H1 (cell line): ENCODE data around the gene TP53. TPM values are rescaled to one million over a fixed set of nuclear protein-coding genes. Genes with fewer than 3 reads are reported as not detected.

Experiments
- CTCF ChIA-PET: fragments of 300-600 bp; sonication (Branson Sonifier 250); formaldehyde crosslinking; loops from one replicate; lab custom pipeline; 2021; ENCODE audit not compliant: partially characterized antibody; lab: Charles Lee
- POLR2A ChIA-PET: fragments of 300-600 bp; sonication (Branson Sonifier 250); formaldehyde crosslinking; loops from one replicate; lab custom pipeline; 2021; ENCODE audit warnings: inconsistent platforms; ENCODE audit not compliant: partially characterized antibody; lab: Charles Lee
- DNase-seq, 2 experiments: peaks; one replicate each; pipeline versions ENCODE4 v3.0.0 to v3.0.0-alpha.2; 2010 to 2022; ENCODE audit warnings: low spot score in 2 of 2, low read depth in 1 of 2, mixed read lengths in 1 of 2
- FAIRE-seq: peaks from 2 replicates; lab custom pipeline; 2011; peaks lifted over from hg19 to GRCh38; lab: Jason Lieb, UNC
- H2AFZ ChIP-seq: 2 replicates; pipeline ENCODE4 v1.8.1; 2012; ENCODE audit warnings: low read length, inconsistent platforms
- H2AK5ac ChIP-seq: 2 replicates; pipeline ENCODE4 v1.6.1; 2013; ENCODE audit warnings: low read depth, low read length
- H2BK120ac ChIP-seq: replicated peaks from 2 replicates; pipeline ENCODE3; 2013; ENCODE audit warnings: low read depth, low read length, inconsistent platforms
- H2BK12ac ChIP-seq: 2 replicates; pipeline ENCODE4 v1.6.1; 2013; ENCODE audit warnings: low read depth, low read length
- H2BK15ac ChIP-seq: 2 replicates; pipeline ENCODE4 v1.6.1; 2013; ENCODE audit warnings: low read length
- H2BK20ac ChIP-seq: 2 replicates; pipeline ENCODE4 v1.6.1; 2013; ENCODE audit warnings: low read length
- H2BK5ac ChIP-seq: 2 replicates; pipeline ENCODE4 v1.6.1; 2013; ENCODE audit warnings: low read depth, low read length
- H3K14ac ChIP-seq: 2 replicates; pipeline ENCODE4 v1.6.1; 2013; ENCODE audit warnings: inconsistent platforms; ENCODE audit not compliant: insufficient read length
- H3K18ac ChIP-seq: 2 replicates; pipeline ENCODE4 v1.6.1; 2013; ENCODE audit warnings: low read length; ENCODE audit errors: extremely low read depth
- H3K23ac ChIP-seq: 2 replicates; pipeline ENCODE4 v1.6.1; 2013; ENCODE audit warnings: inconsistent platforms; ENCODE audit not compliant: insufficient read length
- H3K23me2 ChIP-seq: 2 replicates; pipeline ENCODE4 v1.6.1; 2013; ENCODE audit warnings: low read depth, low read length
- H3K27ac ChIP-seq: 2 replicates; pipeline ENCODE4 v1.6.1; 2011; ENCODE audit warnings: low read depth, low read length, inconsistent platforms
- H3K27me3 ChIP-seq, 4 experiments: replicated peaks in 1 of 4; 1 replicate in 1 of 4; 2 replicates in 3 of 4; pipeline versions ENCODE4 v1.6.1 to v1.8.1; 2011 to 2013; ENCODE audit warnings: low read length in 3 of 4, mild to moderate bottlenecking in 3 of 4, inconsistent platforms in 2 of 4, mixed read lengths in 2 of 4, moderate library complexity in 1 of 4; ENCODE audit not compliant: control insufficient read depth in 3 of 4, insufficient read depth in 3 of 4; ENCODE audit errors: extremely low read depth in 1 of 4
- H3K36me3 ChIP-seq, 4 experiments: 2 replicates each; pipeline versions ENCODE4 v1.6.1 to v1.8.1; 2011 to 2013; ENCODE audit warnings: mild to moderate bottlenecking in 4 of 4, low read length in 3 of 4, moderate library complexity in 2 of 4, control low read depth in 1 of 4, inconsistent platforms in 1 of 4; ENCODE audit not compliant: insufficient read depth in 4 of 4, control insufficient read depth in 2 of 4
- H3K4ac ChIP-seq: replicated peaks from 2 replicates; pipeline ENCODE3; 2013; ENCODE audit warnings: low read length, low read depth, mixed read lengths, inconsistent platforms; ENCODE audit not compliant: insufficient read length
- H3K4me1 ChIP-seq, 4 experiments: replicated peaks in 1 of 4; 1 replicate in 1 of 4; 2 replicates in 3 of 4; pipeline versions ENCODE4 v1.6.1 to v1.8.1; 2011 to 2013; ENCODE audit warnings: low read length in 3 of 4, inconsistent platforms in 2 of 4, mixed read lengths in 1 of 4; ENCODE audit not compliant: insufficient read depth in 4 of 4, control insufficient read depth in 3 of 4
- H3K4me2 ChIP-seq, 2 experiments: 2 replicates each; pipeline versions ENCODE4 v1.6.1 to v1.8.1; 2011 to 2013; ENCODE audit warnings: low read depth in 2 of 2, low read length in 2 of 2, control low read depth in 1 of 2, inconsistent platforms in 1 of 2, mild to moderate bottlenecking in 1 of 2; ENCODE audit not compliant: insufficient read depth in 1 of 2
- H3K4me3 ChIP-seq, 4 experiments: fragments of 200-600, 300-600 bp in 1 of 4; sonication (generic), shearing (Covaris generic), sonication (Bioruptor Twin) in 1 of 4; 2 replicates each; pipeline versions ENCODE4 v1.5.1 to v1.8.1; 2011 to 2016; ENCODE audit warnings: low read length in 4 of 4, low read depth in 3 of 4, control low read depth in 2 of 4, inconsistent platforms in 2 of 4, mild to moderate bottlenecking in 2 of 4, mixed read lengths in 1 of 4, moderate library complexity in 1 of 4; ENCODE audit not compliant: insufficient read depth in 2 of 4; ENCODE audit errors: extremely low read depth in 1 of 4
- H3K56ac ChIP-seq: replicated peaks from 2 replicates; pipeline ENCODE3; 2013; ENCODE audit warnings: low read depth, mild to moderate bottlenecking, mixed read lengths, low read length, inconsistent platforms; ENCODE audit not compliant: insufficient read length
- H3K79me1 ChIP-seq: 2 replicates; pipeline ENCODE4 v1.6.1; 2013; ENCODE audit warnings: low read depth, low read length, control low read depth
- H3K79me2 ChIP-seq, 2 experiments: 2 replicates each; pipeline versions ENCODE4 v1.6.1 to v1.8.1; 2012 to 2013; ENCODE audit warnings: low read length in 2 of 2, mild to moderate bottlenecking in 2 of 2, inconsistent platforms in 1 of 2; ENCODE audit not compliant: insufficient read depth in 2 of 2, control insufficient read depth in 1 of 2
- H3K9ac ChIP-seq, 4 experiments: replicated peaks in 1 of 4; 1 replicate in 1 of 4; 2 replicates in 3 of 4; pipeline versions ENCODE4 v1.6.1 to v1.8.1; 2011 to 2013; ENCODE audit warnings: low read depth in 3 of 4, low read length in 3 of 4, control low read depth in 2 of 4, mild to moderate bottlenecking in 2 of 4, moderate library complexity in 2 of 4, inconsistent platforms in 1 of 4; ENCODE audit errors: extremely low read depth in 1 of 4
- H3K9me3 ChIP-seq, 2 experiments: 2 replicates each; pipeline versions ENCODE4 v1.6.1 to v1.8.1; 2012 to 2013; ENCODE audit warnings: mild to moderate bottlenecking in 2 of 2, moderate library complexity in 2 of 2, control low read depth in 1 of 2, inconsistent platforms in 1 of 2, low read depth in 1 of 2, low read length in 1 of 2, mixed read lengths in 1 of 2; ENCODE audit not compliant: insufficient read depth in 2 of 2
- H4K20me1 ChIP-seq, 2 experiments: replicated peaks in 1 of 2; 2 replicates each; pipeline versions ENCODE3 to v1.8.1; 2011 to 2013; ENCODE audit warnings: inconsistent platforms in 2 of 2, low read length in 2 of 2, mild to moderate bottlenecking in 1 of 2; ENCODE audit not compliant: insufficient read depth in 2 of 2, control insufficient read depth in 1 of 2
- H4K5ac ChIP-seq: 2 replicates; pipeline ENCODE4 v1.6.1; 2013; ENCODE audit warnings: low read length, low read depth, mixed read lengths, inconsistent platforms; ENCODE audit not compliant: insufficient read length
- H4K8ac ChIP-seq: 2 replicates; pipeline ENCODE4 v1.8.0; 2013; ENCODE audit warnings: mild to moderate bottlenecking, moderate library complexity, low read length, inconsistent platforms; ENCODE audit not compliant: insufficient read depth; ENCODE audit errors: extremely low read depth
- H4K91ac ChIP-seq: replicated peaks from 2 replicates; pipeline ENCODE3; 2013; ENCODE audit warnings: low read length, mixed read lengths, inconsistent platforms; ENCODE audit not compliant: insufficient read length
- BRCA1 ChIP-seq: IDR thresholded peaks from 2 replicates; pipeline ENCODE4 v1.6.1; 2012; ENCODE audit warnings: low read depth, low read length, improper control_type of control experiment
- EP300 ChIP-seq, 2 experiments: IDR thresholded peaks; 1 replicate in 1 of 2; 2 replicates in 1 of 2; pipeline ENCODE4 v1.6.1; 2011 to 2012; ENCODE audit warnings: low read depth in 2 of 2, low read length in 2 of 2, mild to moderate bottlenecking in 2 of 2, borderline replicate concordance in 1 of 2, inconsistent platforms in 1 of 2, moderate library complexity in 1 of 2
- KDM4A ChIP-seq: IDR thresholded peaks from one replicate; pipeline ENCODE4 v1.7.1; 2012; ENCODE audit warnings: low read depth, mild to moderate bottlenecking, moderate library complexity, low read length, inconsistent platforms; ENCODE audit not compliant: severe bottlenecking
- KDM5A ChIP-seq: fragments of 200-600 bp; IDR thresholded peaks from 2 replicates; pipeline ENCODE4 v1.7.1; 2012; ENCODE audit warnings: mild to moderate bottlenecking, low read length, inconsistent platforms, mixed read lengths
- SIN3A ChIP-seq, 2 experiments: IDR thresholded peaks in 1 of 2; conservative IDR thresholded peaks in 1 of 2; 2 replicates each; pipeline ENCODE4 v1.6.1; 2011 to 2012; ENCODE audit warnings: low read length in 2 of 2, improper control_type of control experiment in 1 of 2, low read depth in 1 of 2, mild to moderate bottlenecking in 1 of 2
- SP1 ChIP-seq: IDR thresholded peaks from 2 replicates; pipeline ENCODE4 v1.6.1; 2011; ENCODE audit warnings: low read depth, low read length
- WGBS, 2 experiments: shearing (Covaris generic) in 1 of 2; methylation state at CpG; one replicate each; pipeline versions ENCODE4 v1.1.6 to v1.1.7; 2013 to 2015; ENCODE audit warnings: low lambda C conversion rate in 2 of 2, mixed read lengths in 2 of 2, inconsistent platforms in 1 of 2, low coverage in 1 of 2, missing lambda C conversion rate in 1 of 2; ENCODE audit not compliant: insufficient replicate concordance in 2 of 2, insufficient coverage in 1 of 2, insufficient read length in 1 of 2; ENCODE audit errors: extremely low coverage in 1 of 2, missing lambda C conversion rate in 1 of 2; 5-methylcytosine and 5-hydroxymethylcytosine counted together
- polyA plus RNA-seq, 7 experiments: library from polyadenylated mRNA; depleted of rRNA in 3 of 7; stranded (reverse) in 5 of 7; unstranded in 2 of 7; fragments of >200 nt in 5 of 7; fragments of 200-250 nt in 2 of 7; gene quantifications; 1 replicate in 5 of 7; 2 replicates in 1 of 7; 4 replicates in 1 of 7; pipeline versions ENCODE4 v1.2.1 to v1.2.3, GENCODE V29; 2011 to 2013; ENCODE audit warnings: missing spikeins in 2 of 7, mixed read lengths in 2 of 7
- total RNA-seq: library from RNA; stranded (reverse); fragmentation: NEBNext Ultra II Directional; extraction: Animal tissue kit (Norgen Biotek cat#: 25700); gene quantifications from 2 replicates; pipeline ENCODE4 v1.2.1, GENCODE V29; 2021

TP53 gene
- total and polyA plus RNA-seq, 2 of the 8 experiments (the other 6 are each of a cell fraction or from before 2014, with no cell fraction given) = 143 to 198 TPM

- H3K18ac ChIP-seq = no peak overlapping the region
- H3K27me3 ChIP-seq = no peaks in the 10 kb centered on the region
- H3K56ac ChIP-seq = no peak overlapping the region
- no peaks in the 10 kb centered on the region for H3K79me2 ChIP-seq
- no peak overlapping the region for H4K8ac ChIP-seq
- 95% methylated on average over 24 of the region's 26 CpGs; no CpG with 5 or more reads in 1 of the 2 experiments for WGBS, 2 experiments
- TF ChIP-seq BRCA1 (no peak), EP300 (IDR thresholded peaks at IDR 0.05; ENCODE audit: borderline replicate concordance in 1 of 2, low read depth in 2 of 2, low read length in 2 of 2) (no peak), KDM5A (no peak), KDM4A (no peak), SIN3A (conservative IDR thresholded peaks at IDR 0.05 in 1 of 2, IDR thresholded peaks at IDR 0.05 in 1 of 2; ENCODE audit: low read depth in 1 of 2, low read length in 2 of 2) (no peak), SP1 (no peak)
- H3K23me2 ChIP-seq = no peaks in the 10 kb centered on the region
- H2AFZ ChIP-seq = no peak overlapping the region
- no peaks in the 10 kb centered on the region; a peak in 1 of 4 replicates for H3K9me3 ChIP-seq
- no peak overlapping the region for H4K91ac ChIP-seq
- H2BK5ac ChIP-seq = no peak overlapping the region
- H3K23ac ChIP-seq = no peak overlapping the region
- H3K4ac ChIP-seq = no peak overlapping the region
- no peaks in the 10 kb centered on the region for H4K20me1 ChIP-seq
- FAIRE-seq (no peak), DNase-seq (no peak)
- no peak overlapping the region for H2AK5ac ChIP-seq
- H3K9ac ChIP-seq = no peak overlapping the region
- H3K27ac ChIP-seq = no peak overlapping the region
- peaks cover 0 to 3% (median 2%) of the 10 kb centered on the region in 4 experiments; a peak in 3 of 7 replicates for H3K4me1 ChIP-seq
- no peak overlapping the region for H3K14ac ChIP-seq
- CTCF ChIA-PET = interaction anchor here (1.2 to 15.7 kb wide), 6 partner anchors 7 to 349 kb away, joined by 4 to 332 read pairs (median 6); partner anchors contain the start of gene ATP1B2
- H3K4me3 ChIP-seq = no peak overlapping the region
- H2BK120ac ChIP-seq = no peak overlapping the region
- no peaks in the 10 kb centered on the region for H3K79me1 ChIP-seq
- POLR2A ChIA-PET = interaction anchor here (0.8 to 79.4 kb wide), 3 partner anchors 1 to 49 kb away, joined by 3 to 2272 read pairs (median 2272); partner anchors contain the start of genes ATP1B2, FXR2, SAT2 and SHBG
- no peak overlapping the region for H2BK12ac ChIP-seq
- H4K5ac ChIP-seq = no peak overlapping the region
- no peak overlapping the region for H3K4me2 ChIP-seq
- H3K36me3 ChIP-seq = no peaks in the 10 kb centered on the region
- no peak overlapping the region for H2BK20ac ChIP-seq
- no peak overlapping the region for H2BK15ac ChIP-seq
These were observed 46.5 kb downstream of the TP53 start for GRCh38 chr17:7640783-7641182.
